Measurements from ENCODE around the gene KIAA1217.

The KIAA1217 gene

DNA sequence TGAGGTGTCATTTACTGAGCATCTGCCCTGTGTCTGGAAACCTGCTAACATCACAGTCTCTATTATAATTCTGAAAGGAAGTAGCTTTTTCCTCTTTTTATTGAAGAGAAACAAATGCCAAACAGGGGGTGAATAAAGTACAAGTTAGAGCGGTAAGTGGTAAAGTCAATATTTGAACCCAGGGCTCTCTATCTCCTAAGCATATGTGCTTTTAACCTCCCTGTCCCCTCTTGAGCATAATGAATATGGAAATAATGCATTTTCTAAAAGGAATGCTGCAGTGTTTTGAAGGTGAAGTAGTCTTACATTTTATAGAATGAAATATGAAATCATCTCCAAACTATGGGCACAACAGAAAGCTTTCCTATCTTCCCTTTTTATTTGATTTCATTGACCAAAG lies 196.7 kb downstream of the KIAA1217 start:
- H3K27me3 ChIP-seq (ENCODE audit: control insufficient read depth, insufficient read depth, low read length), result no peaks in the 10 kb centered on the region
- H3K27ac ChIP-seq, result no peak overlapping the region
- H3K4me3 ChIP-seq (ENCODE audit: low read depth, low read length), result no peak overlapping the region
- TF ChIP-seq, protein P1, sequence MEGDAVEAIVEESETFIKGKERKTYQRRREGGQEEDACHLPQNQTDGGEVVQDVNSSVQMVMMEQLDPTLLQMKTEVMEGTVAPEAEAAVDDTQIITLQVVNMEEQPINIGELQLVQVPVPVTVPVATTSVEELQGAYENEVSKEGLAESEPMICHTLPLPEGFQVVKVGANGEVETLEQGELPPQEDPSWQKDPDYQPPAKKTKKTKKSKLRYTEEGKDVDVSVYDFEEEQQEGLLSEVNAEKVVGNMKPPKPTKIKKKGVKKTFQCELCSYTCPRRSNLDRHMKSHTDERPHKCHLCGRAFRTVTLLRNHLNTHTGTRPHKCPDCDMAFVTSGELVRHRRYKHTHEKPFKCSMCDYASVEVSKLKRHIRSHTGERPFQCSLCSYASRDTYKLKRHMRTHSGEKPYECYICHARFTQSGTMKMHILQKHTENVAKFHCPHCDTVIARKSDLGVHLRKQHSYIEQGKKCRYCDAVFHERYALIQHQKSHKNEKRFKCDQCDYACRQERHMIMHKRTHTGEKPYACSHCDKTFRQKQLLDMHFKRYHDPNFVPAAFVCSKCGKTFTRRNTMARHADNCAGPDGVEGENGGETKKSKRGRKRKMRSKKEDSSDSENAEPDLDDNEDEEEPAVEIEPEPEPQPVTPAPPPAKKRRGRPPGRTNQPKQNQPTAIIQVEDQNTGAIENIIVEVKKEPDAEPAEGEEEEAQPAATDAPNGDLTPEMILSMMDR (IDR thresholded peaks at IDR 0.05), result no peak
- H2AFZ ChIP-seq, result no peak overlapping the region
- no peaks in the 10 kb centered on the region for H3K36me3 ChIP-seq (ENCODE audit: control insufficient read depth, insufficient read depth, low read length)
- no peak overlapping the region for H3K9ac ChIP-seq
- no peak overlapping the region for H3K4me2 ChIP-seq (ENCODE audit: low read length)
- H3K79me2 ChIP-seq, result peaks cover 20% of the 10 kb centered on the region
- H3K4me1 ChIP-seq, result peaks cover 4% of the 10 kb centered on the region
- no peaks in the 10 kb centered on the region for H3K9me3 ChIP-seq (ENCODE audit: control insufficient read depth, low read length)

DNA sequence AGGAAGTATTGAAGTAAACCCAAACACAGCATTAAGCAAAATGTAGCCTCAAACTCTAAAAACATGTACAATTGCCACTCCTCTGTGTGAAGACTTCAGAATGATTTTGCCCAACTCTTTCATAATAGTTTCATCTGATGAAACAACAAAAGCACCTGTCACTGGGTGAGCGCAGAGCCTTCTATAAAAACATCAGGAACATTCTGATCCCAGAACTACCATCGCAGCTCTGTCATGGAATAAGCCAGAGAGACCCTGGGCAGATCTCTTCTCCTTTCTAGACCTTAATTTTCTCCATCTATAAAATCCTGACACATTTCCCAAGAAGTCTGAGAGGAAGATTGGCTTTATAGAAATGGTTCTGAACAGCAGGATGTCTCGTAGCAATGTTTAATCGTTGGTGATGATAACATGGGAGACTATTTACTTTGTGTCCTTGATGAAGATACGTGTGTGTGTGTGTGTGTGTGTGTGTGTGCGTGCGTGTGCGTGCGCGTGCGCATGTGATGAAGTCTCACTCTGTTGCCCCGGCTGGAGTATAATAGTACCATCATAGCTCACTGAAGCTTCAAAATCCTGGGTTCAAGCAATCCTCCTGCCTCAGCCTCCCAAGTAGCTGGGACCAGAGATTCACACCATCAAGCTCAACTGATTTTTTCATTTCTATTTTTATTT lies 198.0 kb downstream of the KIAA1217 start:
- no peak overlapping the region for H3K27ac ChIP-seq
- no peak overlapping the region for H2AFZ ChIP-seq
- TF ChIP-seq, protein P1 (IDR thresholded peaks at IDR 0.05), result no peak
- peaks cover 15% of the 10 kb centered on the region for H3K4me1 ChIP-seq
- no peak overlapping the region for H3K4me2 ChIP-seq (ENCODE audit: low read length)
- H3K36me3 ChIP-seq (ENCODE audit: control insufficient read depth, insufficient read depth, low read length), result no peaks in the 10 kb centered on the region
- no peaks in the 10 kb centered on the region for H3K27me3 ChIP-seq (ENCODE audit: control insufficient read depth, insufficient read depth, low read length)
- H3K79me2 ChIP-seq, result peaks cover 16% of the 10 kb centered on the region
- no peak overlapping the region for H3K9ac ChIP-seq
- no peaks in the 10 kb centered on the region for H3K9me3 ChIP-seq (ENCODE audit: control insufficient read depth, low read length)
- no peak overlapping the region for H3K4me3 ChIP-seq (ENCODE audit: low read depth, low read length)

DNA sequence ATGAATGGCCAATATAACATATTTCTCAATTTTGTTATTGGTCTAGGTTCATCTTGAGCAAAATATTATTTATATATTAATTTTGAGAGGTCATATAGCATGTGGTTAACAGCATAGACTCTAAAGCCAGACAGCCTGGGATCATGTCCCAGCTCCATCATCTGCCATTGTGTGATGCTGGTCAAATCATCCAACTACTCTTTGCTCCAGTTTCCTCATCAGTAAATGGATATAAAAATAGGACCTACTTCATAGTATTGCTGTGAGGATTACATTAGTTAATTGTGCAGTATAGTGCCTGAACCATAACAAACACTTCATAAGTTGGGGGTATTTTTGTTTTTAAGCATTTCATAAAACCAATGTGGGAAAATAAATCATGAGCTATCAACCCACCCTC lies 199.0 kb downstream of the KIAA1217 start:
- H3K9me3 ChIP-seq (ENCODE audit: control insufficient read depth, low read length), result no peaks in the 10 kb centered on the region
- H3K9ac ChIP-seq, result no peak overlapping the region
- H3K27me3 ChIP-seq (ENCODE audit: control insufficient read depth, insufficient read depth, low read length), result no peaks in the 10 kb centered on the region
- H2AFZ ChIP-seq, result no peak overlapping the region
- no peak overlapping the region for H3K4me3 ChIP-seq (ENCODE audit: low read depth, low read length)
- TF ChIP-seq, protein P1 (IDR thresholded peaks at IDR 0.05), result no peak
- peaks cover 18% of the 10 kb centered on the region for H3K4me1 ChIP-seq
- H3K27ac ChIP-seq, result no peak overlapping the region
- H3K79me2 ChIP-seq, result peaks cover 20% of the 10 kb centered on the region
- H3K4me2 ChIP-seq (ENCODE audit: low read length), result no peak overlapping the region
- H3K36me3 ChIP-seq (ENCODE audit: control insufficient read depth, insufficient read depth, low read length), result no peaks in the 10 kb centered on the region

DNA sequence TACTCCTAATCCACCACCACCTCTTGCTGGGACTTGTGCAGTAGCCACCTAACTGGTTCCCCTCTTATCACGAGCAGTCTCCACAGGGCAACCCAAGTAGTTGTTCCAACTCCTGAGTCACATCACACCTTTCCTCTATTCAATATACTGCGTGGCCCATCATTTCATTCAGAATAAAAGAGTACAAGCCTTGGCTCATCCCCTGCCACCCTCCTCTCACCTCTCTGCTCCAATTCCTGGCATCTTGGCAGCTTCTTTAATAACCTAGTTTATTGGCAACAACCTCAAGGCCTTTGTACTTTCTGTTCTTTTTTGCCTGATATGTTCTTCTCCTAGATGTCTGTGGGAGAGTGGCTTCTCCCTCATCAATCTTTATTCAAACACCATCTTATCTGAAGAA lies 199.4 kb downstream of the KIAA1217 start:
- Histone ChIP-seq H3K27me3 (ENCODE audit: control insufficient read depth, insufficient read depth, low read length) (no peaks in the 10 kb centered on the region), H3K27ac (no peak overlapping the region), H3K9me3 (ENCODE audit: control insufficient read depth, low read length) (no peaks in the 10 kb centered on the region), H2AFZ (no peak overlapping the region), H3K4me2 (ENCODE audit: low read length) (no peak overlapping the region), H3K4me3 (ENCODE audit: low read depth, low read length) (no peak overlapping the region), H3K9ac (no peak overlapping the region), H3K4me1 (peaks cover 18% of the 10 kb centered on the region), H3K36me3 (ENCODE audit: control insufficient read depth, insufficient read depth, low read length) (no peaks in the 10 kb centered on the region), H3K79me2 (peaks cover 23% of the 10 kb centered on the region)
- TF ChIP-seq, protein P1 (IDR thresholded peaks at IDR 0.05), result no peak

DNA sequence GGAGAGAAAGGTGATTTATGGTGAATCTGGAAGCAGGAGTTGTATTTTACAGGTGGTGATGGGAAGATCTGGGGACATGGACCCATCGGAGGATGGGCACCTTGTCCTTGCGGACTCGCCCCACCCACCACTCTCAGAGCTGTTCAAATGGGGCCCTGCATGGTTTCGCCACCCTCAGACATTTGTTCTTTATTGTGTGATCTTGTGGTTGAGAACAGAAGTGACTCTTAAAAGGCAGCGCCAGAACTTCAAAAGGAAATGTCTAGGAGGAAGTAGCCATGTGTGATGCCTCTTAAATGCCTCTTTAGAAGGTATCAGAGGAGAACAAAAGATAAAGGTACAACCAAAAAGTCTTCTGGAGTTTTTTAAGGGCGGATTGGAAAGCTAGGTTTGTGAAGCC lies 205.7 kb downstream of the KIAA1217 start:
- no peak overlapping the region for H2AFZ ChIP-seq

More for the DNA sequence above, 205.7 kb downstream of the KIAA1217 start:
- Histone ChIP-seq H3K9me3 (ENCODE audit: control insufficient read depth, low read length) (no peaks in the 10 kb centered on the region), H3K4me1 (peaks cover 26% of the 10 kb centered on the region), H3K36me3 (ENCODE audit: control insufficient read depth, insufficient read depth, low read length) (no peaks in the 10 kb centered on the region), H3K4me2 (ENCODE audit: low read length) (no peak overlapping the region), H3K9ac (no peak overlapping the region), H3K27ac (no peak overlapping the region), H3K27me3 (ENCODE audit: control insufficient read depth, insufficient read depth, low read length) (no peaks in the 10 kb centered on the region), H3K79me2 (peaks cover 41% of the 10 kb centered on the region), H3K4me3 (ENCODE audit: low read depth, low read length) (no peak overlapping the region)
- TF ChIP-seq, protein P1 (IDR thresholded peaks at IDR 0.05), result no peak
